ENCODE data around the gene C14orf180. TPM values are rescaled to one million over a fixed set of nuclear protein-coding genes. Genes with fewer than 3 reads are reported as not detected.

Gene C14orf180
- total and polyA plus RNA-seq, 4 donors: 0.12 to 0.48 (median 0.30) TPM

- H3K27me3 ChIP-seq (ENCODE audit: control insufficient read depth in 3 of 3, insufficient read depth in 3 of 3, low read length in 2 of 3): peaks cover 0 to 6% (median 0%) of the 10 kb centered on the region in 3 donors
Measured at GRCh38 chr14:104614126-104614812, 34.7 kb downstream of the C14orf180 start.

GRCh38 chr14:104624939-104625338 is 45.4 kb downstream of the C14orf180 start:
- Histone ChIP-seq H3K27me3 (ENCODE audit: control insufficient read depth in 3 of 3, insufficient read depth in 3 of 3, low read length in 2 of 3) (peaks cover 5 to 16% (median 7%) of the 10 kb centered on the region in 3 donors), H3K9ac (ENCODE audit: insufficient read depth in 1 of 2, low read length in 2 of 2) (no peak overlapping the region), H3K36me3 (ENCODE audit: control insufficient read depth in 4 of 4, insufficient read depth in 4 of 4, low read length in 4 of 4) (no peaks in the 10 kb centered on the region), H3K27ac (ENCODE audit: low read depth in 1 of 2, low read length in 1 of 2) (no peak overlapping the region), H3K9me3 (ENCODE audit: control insufficient read depth in 4 of 4, insufficient read depth in 3 of 4, low read length in 3 of 4) (peaks cover 0 to 18% (median 1%) of the 10 kb centered on the region in 4 donors), H3K4me3 (no peak overlapping the region), H3K4me1 (ENCODE audit: control insufficient read depth in 5 of 5, insufficient read depth in 5 of 5, low read length in 5 of 5) (peaks cover 0 to 1% (median 0%) of the 10 kb centered on the region in 5 donors)
- no peak for DNase-seq
- no peak for TF ChIP-seq CTCF (IDR thresholded peaks at IDR 0.05; ENCODE audit: control extremely low read depth, extremely low read depth)
- 50 to 51% methylated on average over 5 of the region's 5 CpGs for WGBS, 2 donors
- no peak for ATAC-seq (ENCODE audit: insufficient read depth, low FRiP score)

More at GRCh38 chr14:104614126-104614812, 34.7 kb downstream of the C14orf180 start:
- DNase-seq: no peak
- 55 to 62% methylated on average over 4 of the region's 4 CpGs for WGBS, 2 donors
- Histone ChIP-seq H3K27ac (ENCODE audit: low read depth in 1 of 2, low read length in 1 of 2) (no peak overlapping the region), H3K36me3 (ENCODE audit: control insufficient read depth in 4 of 4, insufficient read depth in 4 of 4, low read length in 4 of 4) (no peaks in the 10 kb centered on the region), H3K9me3 (ENCODE audit: control insufficient read depth in 4 of 4, insufficient read depth in 3 of 4, low read length in 3 of 4) (peaks cover 0 to 6% (median 0%) of the 10 kb centered on the region in 4 donors), H3K4me3 (no peak overlapping the region), H3K9ac (ENCODE audit: insufficient read depth in 1 of 2, low read length in 2 of 2) (no peak overlapping the region), H3K4me1 (ENCODE audit: control insufficient read depth in 5 of 5, insufficient read depth in 5 of 5, low read length in 5 of 5) (no peaks in the 10 kb centered on the region)
- TF ChIP-seq CTCF (IDR thresholded peaks at IDR 0.05; ENCODE audit: control extremely low read depth, extremely low read depth): no peak
- no peak for ATAC-seq (ENCODE audit: insufficient read depth, low FRiP score)

DNA sequence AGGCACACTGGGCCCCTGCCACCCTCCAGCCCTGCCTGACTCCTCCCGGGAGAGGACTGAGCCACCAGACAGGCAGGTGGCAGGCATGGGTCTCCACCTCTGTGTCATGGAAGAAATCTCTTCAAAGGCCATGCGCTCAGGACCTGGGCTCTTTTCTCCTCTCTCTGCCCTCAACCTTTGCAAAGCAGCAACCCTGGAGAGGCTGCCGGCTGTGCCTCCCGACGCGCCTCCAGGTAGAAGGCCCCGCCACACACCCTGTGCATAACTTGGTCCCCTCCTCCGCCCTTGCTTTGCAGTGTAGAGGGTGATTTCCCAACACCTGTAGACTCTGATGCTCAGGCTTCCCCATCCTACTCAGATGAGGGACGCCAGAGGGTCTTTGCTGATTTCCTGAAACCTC is 53.2 kb downstream of the C14orf180 start:
- no peak for TF ChIP-seq CTCF (IDR thresholded peaks at IDR 0.05; ENCODE audit: control extremely low read depth, extremely low read depth)
- ATAC-seq (ENCODE audit: insufficient read depth, low FRiP score): no peak
- no peaks in the 10 kb centered on the region for H3K4me1 ChIP-seq (ENCODE audit: control insufficient read depth in 5 of 5, insufficient read depth in 5 of 5, low read length in 5 of 5)
- H3K27ac ChIP-seq (ENCODE audit: low read depth in 1 of 2, low read length in 1 of 2): no peak overlapping the region
- WGBS, 2 donors: 70 to 82% methylated on average over 9 of the region's 9 CpGs
- DNase-seq: no peak
- peaks cover 0 to 6% (median 1%) of the 10 kb centered on the region in 4 donors for H3K9me3 ChIP-seq (ENCODE audit: control insufficient read depth in 4 of 4, insufficient read depth in 3 of 4, low read length in 3 of 4)
- peaks cover 0 to 5% (median 0%) of the 10 kb centered on the region in 3 donors for H3K27me3 ChIP-seq (ENCODE audit: control insufficient read depth in 3 of 3, insufficient read depth in 3 of 3, low read length in 2 of 3)
- H3K36me3 ChIP-seq (ENCODE audit: control insufficient read depth in 4 of 4, insufficient read depth in 4 of 4, low read length in 4 of 4): no peaks in the 10 kb centered on the region
- no peak overlapping the region for H3K4me3 ChIP-seq
- no peak overlapping the region for H3K9ac ChIP-seq (ENCODE audit: insufficient read depth in 1 of 2, low read length in 2 of 2)

Measured in lung (tissue), 12 donors.